GM21576 (cell line): ENCODE measurements around the gene SPTLC1.
"Not testable (repeated sequence)": the region's sequence is repeated elsewhere in the genome, so short reads cannot be mapped to it uniquely, and the experiment has no call there.

Source experiments
- ATAC-seq: cut with Tn5 transposase; IDR thresholded peaks from one replicate; pipeline ENCODE4 v1.9.1; 2021; ENCODE audit warnings: mild to moderate bottlenecking, moderate library complexity; ENCODE audit not compliant: unreplicated experiment

The SPTLC1 gene

GRCh38 chr9:92036411-92036746 is 78.8 kb downstream of the SPTLC1 start:
- no peak for ATAC-seq

DNA sequence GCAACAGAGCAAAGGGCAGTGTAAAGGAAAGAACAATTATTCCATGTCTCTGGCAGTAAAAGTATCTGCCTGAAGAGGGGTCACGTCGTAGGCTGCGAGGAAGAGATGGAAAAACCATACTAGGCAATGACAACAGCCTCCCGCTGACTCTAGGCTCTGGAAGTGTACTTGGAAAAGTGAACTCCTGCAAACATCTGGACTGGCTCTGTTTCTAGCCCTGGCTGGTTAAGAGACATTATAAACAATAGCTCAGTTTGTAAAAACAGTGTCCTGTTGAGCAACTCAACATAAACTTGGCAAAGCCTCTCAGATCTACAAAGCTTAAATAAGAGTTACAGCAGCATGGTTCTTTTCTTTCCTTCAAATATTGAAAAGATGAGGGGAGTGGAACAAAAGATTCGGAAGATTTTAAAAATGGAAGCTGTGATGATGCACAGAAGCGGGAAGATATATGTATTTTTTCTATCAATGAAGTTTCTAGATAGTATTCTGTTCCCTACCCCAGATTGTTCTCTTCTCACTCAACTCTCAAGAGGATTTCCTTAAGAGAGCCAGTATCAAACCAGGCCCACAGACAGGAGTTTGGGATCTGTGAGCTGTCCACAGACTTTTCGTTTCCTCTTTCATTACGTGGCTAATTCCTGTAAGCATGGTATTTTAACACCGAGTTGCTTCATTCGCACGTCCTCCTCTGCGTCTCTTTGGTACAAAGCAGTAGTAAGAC is 79.4 kb downstream of the SPTLC1 start:
- no peak for ATAC-seq

DNA sequence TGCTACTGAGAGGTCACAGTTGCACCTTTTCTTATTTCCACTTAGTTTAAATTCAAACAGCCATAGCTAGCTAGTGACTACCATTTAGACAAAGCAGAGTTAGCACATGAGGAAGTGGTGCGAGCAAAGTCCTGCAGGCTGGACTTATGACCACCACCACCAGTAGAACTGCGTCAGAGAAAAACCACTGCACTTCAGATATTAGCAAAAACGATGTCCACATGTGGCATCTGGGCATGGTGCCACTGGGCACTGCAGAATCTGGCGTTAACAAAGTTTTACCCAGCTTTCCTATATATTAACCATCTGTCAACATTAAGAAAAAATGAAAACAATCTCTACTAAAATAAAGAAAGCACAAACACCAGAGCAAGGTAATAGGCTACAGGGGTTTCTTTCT is 80.1 kb downstream of the SPTLC1 start:
- no peak for ATAC-seq

DNA sequence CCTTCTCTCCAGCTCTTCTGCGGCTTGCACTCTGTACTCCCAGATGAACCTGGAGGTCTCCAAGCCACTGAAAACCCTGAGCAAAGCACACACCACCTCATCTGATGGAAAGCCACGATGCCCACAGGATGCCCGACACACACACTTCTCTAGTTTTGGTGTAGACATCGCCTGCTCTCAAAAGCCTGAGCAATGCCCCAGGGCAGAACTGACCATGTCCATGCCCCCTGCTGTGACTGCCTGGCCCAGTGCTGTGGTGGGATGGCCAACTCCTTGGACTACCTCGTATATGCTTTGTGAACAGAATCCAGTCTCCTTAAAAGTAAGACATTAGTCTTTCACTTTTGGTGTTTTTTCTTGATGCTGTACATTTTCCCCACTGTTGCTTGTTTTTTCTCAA is 81.2 kb downstream of the SPTLC1 start:
- ATAC-seq: no peak

GRCh38 chr9:92033307-92033706 is 81.9 kb downstream of the SPTLC1 start:
- no peak for ATAC-seq

DNA sequence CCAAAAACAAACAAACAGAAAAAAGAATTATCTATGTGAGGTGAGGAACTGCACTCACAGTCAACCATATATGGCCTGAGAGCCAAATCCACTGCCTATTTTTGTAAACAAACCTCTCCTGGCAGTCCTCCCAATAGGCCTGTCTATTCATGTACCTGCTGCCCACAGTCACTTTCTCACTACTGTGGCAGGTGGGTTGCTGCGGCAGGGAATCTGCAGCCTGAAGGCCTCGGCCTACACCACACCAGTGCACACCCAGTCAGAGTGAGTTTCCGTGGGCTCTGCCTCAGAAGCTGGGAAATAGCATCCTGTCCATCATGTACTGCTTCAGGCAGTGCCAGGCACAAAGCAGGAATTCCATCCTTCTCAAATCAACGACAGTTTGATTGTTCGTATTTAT is 82.3 kb downstream of the SPTLC1 start:
- ATAC-seq: no peak

- ATAC-seq: no peak
Observed at GRCh38 chr9:92030367-92030766, 84.8 kb downstream of the SPTLC1 start.

DNA sequence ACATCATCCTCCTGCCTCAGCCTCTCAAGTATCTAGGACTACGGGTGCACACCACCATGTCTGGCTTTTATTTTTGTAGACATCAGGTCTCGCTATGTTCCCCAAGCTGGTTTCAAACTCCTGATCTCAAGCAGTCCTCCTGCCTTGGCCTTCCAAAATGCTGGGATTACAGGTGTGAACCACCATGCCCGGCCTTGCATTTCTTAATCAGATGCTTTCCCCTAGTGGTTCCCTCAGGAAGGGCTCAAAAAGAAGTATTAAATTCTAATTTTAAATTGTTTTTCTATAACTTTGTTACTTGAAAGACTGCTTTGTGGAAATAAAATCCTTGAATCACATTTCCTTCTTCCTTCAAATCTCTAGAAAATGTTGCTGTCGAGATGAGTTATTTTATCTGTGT is 85.7 kb downstream of the SPTLC1 start:
- no peak for ATAC-seq

- no peak for ATAC-seq
Observed at GRCh38 chr9:92026206-92027002, 88.8 kb downstream of the SPTLC1 start.

GRCh38 chr9:92021785-92022541 is 93.2 kb downstream of the SPTLC1 start:
- not testable (repeated sequence) for ATAC-seq

GRCh38 chr9:92019658-92020057 is 95.6 kb downstream of the SPTLC1 start:
- no peak for ATAC-seq

DNA sequence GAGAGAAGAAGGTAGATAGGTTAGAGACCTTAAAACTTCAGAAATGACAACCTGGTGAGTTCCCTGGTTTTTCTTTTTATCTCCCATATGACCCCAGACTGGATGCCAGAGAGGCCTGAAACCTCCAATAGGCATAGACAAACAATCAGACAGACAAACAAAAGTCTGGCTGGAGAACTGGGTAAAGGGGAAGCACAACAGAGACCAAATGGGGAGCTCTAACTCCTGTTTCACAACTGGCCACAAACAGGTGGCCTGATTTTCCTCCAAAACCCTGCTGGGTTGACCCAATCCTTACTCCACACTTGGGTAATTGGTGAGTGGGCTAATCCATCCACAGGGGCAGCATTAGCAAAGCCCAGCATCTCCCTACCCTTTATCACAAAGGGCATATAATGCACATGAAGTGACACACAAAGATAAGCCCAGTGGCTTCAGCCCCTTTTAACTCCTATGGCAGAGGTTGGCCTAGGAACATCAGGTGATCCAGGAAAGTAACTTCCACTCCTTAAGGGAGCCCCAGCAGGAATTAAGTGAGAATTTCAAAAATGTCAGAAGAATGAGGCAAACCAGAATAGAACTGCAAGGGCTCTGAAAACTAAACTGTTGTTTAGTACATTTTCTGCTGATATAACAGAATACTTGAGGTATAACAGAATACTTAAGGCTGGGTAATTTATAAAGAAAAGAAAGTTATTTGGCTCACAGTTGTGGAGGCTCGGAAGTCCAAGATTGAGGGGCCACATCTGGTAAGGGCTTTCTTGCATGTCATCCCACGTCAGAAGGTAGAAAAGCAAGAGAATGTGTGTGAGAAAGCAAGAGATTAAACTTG is 104.3 kb downstream of the SPTLC1 start:
- no peak for ATAC-seq

DNA sequence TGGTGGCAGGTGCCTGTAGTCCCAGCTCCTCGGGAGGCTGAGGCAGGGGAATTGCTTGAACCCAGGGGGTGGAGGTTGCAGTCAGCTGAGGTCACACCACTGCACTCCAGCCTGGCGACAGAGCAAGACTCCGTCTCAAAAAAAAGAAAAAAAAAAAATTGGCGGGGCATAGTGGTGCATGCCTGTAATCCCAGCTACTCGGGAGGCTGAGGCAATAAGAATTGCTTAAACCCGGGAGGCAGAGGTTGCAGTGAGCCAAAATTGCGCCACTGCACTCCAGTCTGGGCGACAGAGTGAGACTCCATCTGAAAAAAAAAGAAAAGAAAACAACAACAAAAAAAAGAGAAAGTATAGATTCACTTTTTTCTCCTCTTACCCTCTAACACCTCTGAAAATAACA is 105.0 kb downstream of the SPTLC1 start:
- not testable (repeated sequence) for ATAC-seq

- ATAC-seq: no peak
Observed at GRCh38 chr9:92008041-92008440, 107.2 kb downstream of the SPTLC1 start.

GRCh38 chr9:92004045-92004392 is 111.2 kb downstream of the SPTLC1 start:
- ATAC-seq: no peak

GRCh38 chr9:92003308-92004044 is 111.7 kb downstream of the SPTLC1 start:
- no peak for ATAC-seq

DNA sequence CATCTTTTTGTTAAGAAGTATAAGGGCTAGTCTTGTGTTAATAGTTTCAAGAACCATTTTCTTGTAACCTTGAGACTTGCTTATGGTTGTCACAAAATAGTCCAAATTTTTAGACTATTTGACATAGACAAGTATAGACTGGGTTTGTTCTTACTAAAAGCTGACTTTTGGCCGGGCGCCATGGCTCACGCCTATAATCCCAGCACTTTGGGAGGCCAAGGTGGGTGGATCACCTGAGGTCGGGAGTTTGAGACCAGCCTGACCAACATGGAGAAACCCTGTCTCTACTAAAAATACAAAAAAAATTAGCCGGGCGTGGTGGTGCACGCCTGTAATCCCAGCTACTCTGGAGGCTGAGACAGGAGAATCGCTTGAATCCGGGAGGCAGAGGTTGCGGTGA is 113.3 kb downstream of the SPTLC1 start:
- ATAC-seq: not testable (repeated sequence)

- no peak for ATAC-seq
Observed at GRCh38 chr9:92001244-92001643, 114.0 kb downstream of the SPTLC1 start.

DNA sequence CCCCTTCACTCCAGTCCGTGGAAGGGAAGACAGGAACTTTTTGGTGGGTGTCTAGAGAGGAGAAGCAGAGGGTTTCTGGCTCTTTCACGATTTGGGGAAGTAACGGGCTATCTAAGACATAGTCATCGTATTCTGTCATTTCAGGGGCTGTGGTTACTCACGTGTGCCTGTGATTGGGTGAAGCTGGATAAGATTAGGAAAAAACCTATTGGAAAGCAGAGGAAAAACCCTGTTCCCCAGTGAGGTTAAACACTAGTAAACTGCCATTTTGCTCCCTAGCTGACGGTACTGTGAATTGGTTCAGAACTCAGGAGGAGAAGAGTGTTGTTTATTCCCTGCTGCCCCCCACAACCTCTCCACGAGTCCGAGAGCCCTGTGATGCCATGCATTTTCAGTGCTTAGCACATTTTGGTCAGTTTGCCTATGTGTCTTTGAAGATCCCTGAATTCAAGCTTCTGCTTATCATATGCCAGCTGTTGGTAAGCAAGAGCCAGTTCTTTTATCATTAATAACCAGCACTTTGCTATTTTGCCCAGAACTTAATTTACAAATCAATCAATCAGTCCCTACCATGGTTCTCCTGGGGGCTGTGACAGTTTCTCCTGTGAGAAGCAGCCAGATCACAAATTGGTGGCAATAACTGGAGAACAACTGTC is 120.1 kb downstream of the SPTLC1 start:
- ATAC-seq: no peak

GRCh38 chr9:91994422-91994821 is 120.8 kb downstream of the SPTLC1 start:
- no peak for ATAC-seq
